Measurements from ENCODE around the gene CIPC.

DNA sequence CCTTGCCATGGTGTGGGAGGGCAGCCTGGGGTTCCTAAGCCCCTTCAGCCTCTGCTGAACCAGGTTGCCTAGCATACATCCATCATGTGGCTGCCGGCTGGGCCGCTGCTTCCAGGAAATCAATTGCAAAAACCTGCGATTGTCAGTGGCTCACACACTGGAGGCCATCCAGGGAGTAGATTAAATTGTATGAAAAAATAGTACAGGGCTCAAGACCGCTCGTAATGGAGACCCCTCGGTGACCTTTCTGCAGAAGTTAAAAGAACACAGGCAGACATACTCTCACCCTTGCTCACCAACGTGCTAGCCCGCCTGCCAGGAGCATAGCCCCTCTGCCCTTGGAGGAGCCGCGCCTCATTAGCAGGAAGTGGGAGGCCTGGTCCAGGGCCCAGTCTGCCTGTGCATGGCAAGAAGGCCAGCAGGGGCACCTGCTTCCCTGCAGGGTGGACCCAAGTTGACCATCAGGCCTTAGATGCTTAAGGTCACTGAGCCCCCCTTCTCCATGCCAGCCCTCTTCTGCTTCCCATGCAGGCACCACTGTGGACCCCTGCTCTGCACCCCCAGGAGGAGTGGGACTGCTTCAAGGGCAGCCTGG lies 31.4 kb upstream of the CIPC start:
- TF ChIP-seq, protein P1, sequence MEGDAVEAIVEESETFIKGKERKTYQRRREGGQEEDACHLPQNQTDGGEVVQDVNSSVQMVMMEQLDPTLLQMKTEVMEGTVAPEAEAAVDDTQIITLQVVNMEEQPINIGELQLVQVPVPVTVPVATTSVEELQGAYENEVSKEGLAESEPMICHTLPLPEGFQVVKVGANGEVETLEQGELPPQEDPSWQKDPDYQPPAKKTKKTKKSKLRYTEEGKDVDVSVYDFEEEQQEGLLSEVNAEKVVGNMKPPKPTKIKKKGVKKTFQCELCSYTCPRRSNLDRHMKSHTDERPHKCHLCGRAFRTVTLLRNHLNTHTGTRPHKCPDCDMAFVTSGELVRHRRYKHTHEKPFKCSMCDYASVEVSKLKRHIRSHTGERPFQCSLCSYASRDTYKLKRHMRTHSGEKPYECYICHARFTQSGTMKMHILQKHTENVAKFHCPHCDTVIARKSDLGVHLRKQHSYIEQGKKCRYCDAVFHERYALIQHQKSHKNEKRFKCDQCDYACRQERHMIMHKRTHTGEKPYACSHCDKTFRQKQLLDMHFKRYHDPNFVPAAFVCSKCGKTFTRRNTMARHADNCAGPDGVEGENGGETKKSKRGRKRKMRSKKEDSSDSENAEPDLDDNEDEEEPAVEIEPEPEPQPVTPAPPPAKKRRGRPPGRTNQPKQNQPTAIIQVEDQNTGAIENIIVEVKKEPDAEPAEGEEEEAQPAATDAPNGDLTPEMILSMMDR (IDR thresholded peaks at IDR 0.05; ENCODE audit: insufficient read depth, low read length, poor library complexity, severe bottlenecking) = no peak
- TF ChIP-seq EZH2phosphoT487 (conservative IDR thresholded peaks at IDR 0.05; ENCODE audit: low read length) = no peak

Data from SU-DHL-6 (cell line).